SJCRH30 (cell line): ENCODE data around the gene SLC25A31. TPM values are rescaled to one million over a fixed set of nuclear protein-coding genes. Genes with fewer than 3 reads are reported as not detected.

Source experiments
- DNase-seq, 2 experiments: peaks; one replicate each; pipeline ENCODE4 v3.0.0-alpha.2; 2015 to 2020
- H3K27ac ChIP-seq: fragments of 250-450 bp; sonication (Bioruptor Pico); 2 replicates; pipeline ENCODE4 v1.5.1; 2020; ENCODE audit warnings: mild to moderate bottlenecking, moderate library complexity
- H3K27me3 ChIP-seq: fragments of 250-450 bp; sonication (Bioruptor Pico); 2 replicates; pipeline ENCODE4 v1.5.1; 2020; ENCODE audit warnings: mild to moderate bottlenecking, moderate library complexity
- H3K36me3 ChIP-seq: fragments of 250-450 bp; sonication (Bioruptor Pico); 2 replicates; pipeline ENCODE4 v1.5.1; 2020; ENCODE audit warnings: mild to moderate bottlenecking, moderate library complexity
- H3K4me1 ChIP-seq: fragments of 250-450 bp; sonication (Bioruptor Pico); 2 replicates; pipeline ENCODE4 v1.5.1; 2020; ENCODE audit warnings: mild to moderate bottlenecking, moderate library complexity
- H3K4me3 ChIP-seq: fragments of 250-450 bp; sonication (Bioruptor Pico); 2 replicates; pipeline ENCODE4 v1.5.1; 2020; ENCODE audit warnings: mild to moderate bottlenecking, moderate library complexity
- H3K9me3 ChIP-seq: fragments of 250-450 bp; sonication (Bioruptor Pico); replicated peaks from 2 replicates; pipeline ENCODE4 v1.5.1; 2020; ENCODE audit warnings: mild to moderate bottlenecking, moderate library complexity
- total RNA-seq: library from RNA; depleted of rRNA; stranded (reverse); fragments of >200 nt; shearing (Covaris generic); gene quantifications from 2 replicates; pipeline ENCODE4 v1.2.3, GENCODE V29; 2014

The SLC25A31 gene
- total RNA-seq, 1 experiment from 2014 or later = not detected

DNA sequence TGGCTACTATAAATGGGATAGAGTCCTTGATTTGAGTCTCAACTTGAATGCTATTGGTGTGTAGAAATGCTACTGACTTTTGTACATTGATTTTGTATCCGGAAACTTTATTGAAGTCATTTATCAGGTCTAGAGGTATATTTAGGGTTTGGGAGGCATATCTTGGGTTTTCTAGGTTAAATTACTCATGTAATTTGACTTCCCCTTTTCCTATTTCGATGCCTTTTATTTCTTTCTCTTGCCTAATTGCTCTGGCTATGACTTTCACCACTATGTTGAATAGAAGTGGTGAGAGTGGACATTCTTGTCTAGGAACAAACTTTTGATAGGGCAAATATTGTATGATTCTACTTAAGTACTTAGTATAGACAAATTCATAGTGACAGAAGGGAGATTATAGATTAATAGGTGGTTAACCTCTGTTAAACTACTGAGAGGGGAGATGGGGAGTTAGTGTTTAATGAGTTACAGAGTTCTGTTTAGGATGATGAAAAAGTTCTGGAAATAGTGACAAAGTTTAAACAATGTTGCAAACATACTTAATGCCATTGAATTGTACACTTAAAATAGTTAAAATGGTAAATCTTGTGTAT lies 29.1 kb downstream of the SLC25A31 start:
- Histone ChIP-seq H3K36me3 (no peaks in the 10 kb centered on the region), H3K4me3 (no peak overlapping the region), H3K27me3 (no peaks in the 10 kb centered on the region), H3K27ac (no peak overlapping the region), H3K9me3 (no peaks in the 10 kb centered on the region), H3K4me1 (no peaks in the 10 kb centered on the region)
- DNase-seq = no peak

DNA sequence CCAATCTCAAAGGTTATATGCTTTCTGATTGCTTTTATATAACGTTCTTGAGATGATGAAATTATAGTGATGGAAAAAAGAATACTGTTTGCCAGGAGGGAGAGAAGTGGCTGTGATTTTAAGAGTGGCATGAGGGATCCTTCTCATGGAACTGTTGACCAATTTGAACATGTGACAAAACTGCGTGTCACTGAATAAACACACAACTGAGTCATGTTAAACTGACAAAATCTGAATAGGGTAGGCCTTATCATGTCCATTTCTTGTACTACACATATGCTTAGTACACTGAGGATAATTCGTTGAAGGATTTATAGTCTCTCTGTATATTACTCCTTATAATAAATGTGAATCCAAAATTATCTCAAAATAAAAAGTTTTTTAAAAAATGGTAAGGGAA lies 29.7 kb downstream of the SLC25A31 start:
- Histone ChIP-seq H3K36me3 (no peaks in the 10 kb centered on the region), H3K27me3 (no peaks in the 10 kb centered on the region), H3K4me3 (no peak overlapping the region), H3K27ac (no peak overlapping the region), H3K9me3 (no peaks in the 10 kb centered on the region), H3K4me1 (no peaks in the 10 kb centered on the region)
- no peak for DNase-seq

DNA sequence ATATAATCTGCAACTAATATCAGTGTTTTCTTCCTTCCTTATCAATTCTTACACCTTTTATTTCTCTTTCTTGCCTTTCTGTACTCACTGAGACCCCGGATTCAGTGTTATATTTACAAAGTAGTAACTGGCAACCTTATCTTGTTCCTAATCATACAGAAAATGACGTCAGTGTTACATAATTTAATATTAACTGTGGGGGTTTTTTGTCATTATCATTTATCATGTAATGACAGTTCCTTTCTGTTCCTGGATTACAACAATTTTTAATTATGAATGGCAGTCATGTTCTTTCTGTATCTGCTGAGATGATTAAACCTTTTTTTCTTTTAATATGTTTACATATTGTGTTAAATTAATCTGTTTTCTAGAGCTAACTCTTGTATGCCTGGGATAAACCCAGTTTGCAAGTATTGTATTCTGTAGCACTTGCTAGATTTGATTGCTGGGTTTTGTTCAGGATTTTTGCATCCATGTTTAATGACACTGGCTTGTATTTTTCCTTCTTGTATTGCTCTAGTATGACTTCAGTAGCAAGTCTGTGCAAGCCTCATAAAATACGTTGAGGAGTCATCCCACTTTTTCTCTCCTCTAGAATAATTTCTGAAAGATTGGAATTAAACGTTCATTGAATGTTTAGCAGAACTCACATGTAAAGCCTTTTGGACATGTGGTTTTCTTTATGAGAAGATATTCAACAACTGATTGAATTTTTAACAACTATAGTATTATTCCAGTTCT lies 41.5 kb downstream of the SLC25A31 start:
- Histone ChIP-seq H3K4me3 (no peak overlapping the region), H3K36me3 (no peaks in the 10 kb centered on the region), H3K4me1 (no peaks in the 10 kb centered on the region), H3K27ac (no peak overlapping the region), H3K27me3 (no peaks in the 10 kb centered on the region), H3K9me3 (no peaks in the 10 kb centered on the region)
- DNase-seq = no peak

DNA sequence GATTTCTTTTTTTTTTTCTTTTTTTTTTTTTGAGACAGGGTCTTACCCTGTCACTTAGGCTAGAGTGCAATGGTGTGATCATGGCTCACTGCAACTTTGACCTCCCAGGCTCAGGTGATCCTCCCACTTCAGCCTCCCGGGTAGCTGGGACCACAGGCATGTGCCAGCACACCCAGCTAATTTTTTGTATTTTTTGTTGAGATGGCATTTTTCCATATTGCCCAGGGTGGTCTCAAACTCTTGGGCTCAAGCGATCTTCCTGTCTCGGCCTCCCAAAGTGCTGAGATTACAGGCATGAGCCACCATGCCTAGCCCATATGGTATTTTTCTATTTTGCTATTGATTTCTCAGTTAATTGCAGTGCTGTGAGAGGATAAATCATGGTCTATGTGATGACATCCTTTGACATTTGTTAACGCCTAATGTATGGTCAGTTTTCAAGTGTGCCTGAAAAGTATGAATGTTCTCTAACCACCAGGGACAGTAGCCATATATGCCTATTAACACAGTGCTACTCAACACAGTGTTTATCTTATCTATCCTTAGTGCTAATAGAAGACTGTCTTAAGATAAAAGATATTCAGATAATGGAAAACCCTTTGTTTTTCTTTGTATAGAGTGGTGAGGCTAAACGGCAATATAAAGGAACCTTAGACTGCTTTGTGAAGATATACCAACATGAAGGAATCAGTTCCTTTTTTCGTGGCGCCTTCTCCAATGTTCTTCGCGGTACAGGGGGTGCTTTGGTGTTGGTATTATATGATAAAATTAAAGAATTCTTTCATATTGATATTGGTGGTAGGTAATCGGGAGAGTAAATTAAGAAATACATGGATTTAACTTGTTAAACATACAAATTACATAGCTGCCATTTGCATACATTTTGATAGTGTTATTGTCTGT lies 42.8 kb downstream of the SLC25A31 start:
- Histone ChIP-seq H3K9me3 (no peaks in the 10 kb centered on the region), H3K27ac (no peak overlapping the region), H3K4me3 (no peak overlapping the region), H3K36me3 (no peaks in the 10 kb centered on the region), H3K4me1 (no peaks in the 10 kb centered on the region), H3K27me3 (no peaks in the 10 kb centered on the region)
- DNase-seq = no peak

DNA sequence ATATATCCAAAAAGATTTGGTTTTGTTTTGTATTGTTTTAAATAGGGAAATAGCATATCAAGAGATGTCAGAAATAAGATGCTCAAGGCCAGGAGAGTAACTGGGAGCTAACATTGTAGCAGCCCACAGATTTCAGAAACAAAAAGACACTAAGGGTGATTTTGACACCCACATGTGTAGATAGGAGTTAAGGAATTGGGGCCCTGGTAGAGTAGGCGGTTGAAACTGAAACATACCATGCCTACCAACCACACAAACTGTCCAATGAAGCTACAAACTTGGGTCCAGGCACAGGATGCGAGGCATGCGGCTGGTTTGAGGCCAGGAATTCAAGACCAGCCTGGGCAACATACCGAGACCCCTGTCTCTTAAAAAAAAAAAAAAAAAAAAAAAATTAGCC lies 45.6 kb downstream of the SLC25A31 start:
- Histone ChIP-seq H3K27me3 (no peaks in the 10 kb centered on the region), H3K4me1 (no peaks in the 10 kb centered on the region), H3K27ac (no peak overlapping the region), H3K36me3 (no peaks in the 10 kb centered on the region), H3K4me3 (no peak overlapping the region), H3K9me3 (no peaks in the 10 kb centered on the region)
- DNase-seq = no peak

DNA sequence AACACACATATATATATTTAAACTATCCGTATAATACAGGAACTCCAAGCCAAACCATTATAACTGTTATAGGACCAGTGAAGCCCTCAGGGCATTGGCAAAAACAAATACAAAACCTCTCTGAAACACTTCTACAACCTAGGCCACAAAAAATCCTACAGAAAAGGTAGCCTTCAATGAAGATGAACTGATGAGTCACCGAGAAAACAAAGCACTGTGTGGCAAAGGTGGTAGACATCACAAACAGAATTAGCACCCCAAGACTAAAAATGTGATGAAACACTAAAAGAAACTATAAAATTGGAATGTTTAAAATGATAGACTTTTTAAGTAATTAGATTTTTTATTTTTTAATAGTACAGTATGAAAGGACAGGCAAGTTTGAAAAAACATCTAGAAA lies 46.4 kb downstream of the SLC25A31 start:
- Histone ChIP-seq H3K27me3 (no peaks in the 10 kb centered on the region), H3K36me3 (no peaks in the 10 kb centered on the region), H3K27ac (no peak overlapping the region), H3K4me3 (no peak overlapping the region), H3K9me3 (no peaks in the 10 kb centered on the region), H3K4me1 (no peaks in the 10 kb centered on the region)
- no peak for DNase-seq

DNA sequence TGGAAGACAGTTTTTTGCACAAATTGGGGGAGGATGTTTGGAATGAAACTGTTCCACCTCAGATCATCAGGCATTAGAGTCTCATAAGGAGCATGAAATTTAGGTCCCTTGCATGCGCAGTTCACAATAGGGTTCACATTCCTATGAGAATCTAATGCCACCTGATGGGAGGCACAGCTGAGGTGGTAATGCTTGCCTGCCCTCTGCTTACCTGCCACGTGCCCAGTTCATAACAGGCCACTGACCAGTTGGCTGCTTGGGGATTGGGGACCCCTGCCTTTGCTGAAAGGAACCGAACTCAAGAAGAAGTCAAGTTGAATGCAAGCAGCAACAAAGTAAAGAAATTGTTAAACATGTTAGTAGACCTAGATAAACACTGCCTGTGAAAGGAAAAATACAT lies 47.3 kb downstream of the SLC25A31 start:
- Histone ChIP-seq H3K27me3 (no peaks in the 10 kb centered on the region), H3K4me3 (no peak overlapping the region), H3K36me3 (no peaks in the 10 kb centered on the region), H3K4me1 (no peaks in the 10 kb centered on the region), H3K27ac (no peak overlapping the region), H3K9me3 (no peaks in the 10 kb centered on the region)
- no peak for DNase-seq

DNA sequence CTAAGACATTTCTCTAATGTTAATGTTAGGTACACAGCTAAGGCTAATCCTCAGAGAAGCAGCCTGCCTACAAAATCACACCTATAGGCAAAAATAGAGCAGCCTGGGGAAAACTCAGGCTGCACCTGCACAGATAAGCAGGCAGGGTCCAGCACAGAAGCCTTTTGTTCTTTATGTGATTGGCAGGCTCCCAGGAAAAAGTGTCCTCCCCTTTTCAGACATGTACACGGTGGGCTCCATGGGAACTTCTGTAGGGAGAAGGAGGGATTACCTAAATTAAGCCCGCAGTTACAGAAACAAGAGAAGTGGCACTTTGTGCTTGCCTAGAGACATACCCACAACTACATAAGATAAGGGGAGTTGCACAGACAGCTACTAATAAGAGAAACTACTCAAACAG lies 47.9 kb downstream of the SLC25A31 start:
- Histone ChIP-seq H3K27ac (no peak overlapping the region), H3K4me1 (no peaks in the 10 kb centered on the region), H3K9me3 (no peaks in the 10 kb centered on the region), H3K36me3 (no peaks in the 10 kb centered on the region), H3K27me3 (no peaks in the 10 kb centered on the region), H3K4me3 (no peak overlapping the region)
- DNase-seq = peak in 1 of 2 experiments; percentile 4

DNA sequence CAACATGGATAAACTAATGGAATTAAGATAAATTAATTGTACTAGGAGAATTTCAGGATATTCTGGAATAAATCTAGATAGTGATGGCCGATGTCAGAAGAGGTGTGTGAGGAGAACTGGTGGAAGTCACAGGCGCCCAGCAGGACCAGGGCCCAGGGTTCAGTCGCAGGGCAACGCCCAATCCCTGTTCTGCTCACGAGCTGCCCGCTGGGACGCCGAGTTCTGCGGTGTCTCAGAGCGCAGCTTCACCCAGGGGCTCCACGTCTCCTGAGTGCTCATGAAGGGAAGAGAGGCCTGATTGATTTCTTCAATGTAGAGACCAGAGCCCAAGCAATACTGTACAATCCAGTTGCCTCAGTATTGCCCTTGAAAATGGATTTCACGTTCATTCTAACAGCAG lies 50.4 kb downstream of the SLC25A31 start:
- no peaks in the 10 kb centered on the region for H3K27me3 ChIP-seq
- 0 out of 2 replicates have a peak, but pooled peaks cover 3% of the 10 kb centered on the region for H3K4me1 ChIP-seq
- H3K27ac ChIP-seq = no peak overlapping the region
- H3K9me3 ChIP-seq = no peaks in the 10 kb centered on the region
- H3K36me3 ChIP-seq = no peaks in the 10 kb centered on the region
- DNase-seq = no peak
- H3K4me3 ChIP-seq = no peak overlapping the region

DNA sequence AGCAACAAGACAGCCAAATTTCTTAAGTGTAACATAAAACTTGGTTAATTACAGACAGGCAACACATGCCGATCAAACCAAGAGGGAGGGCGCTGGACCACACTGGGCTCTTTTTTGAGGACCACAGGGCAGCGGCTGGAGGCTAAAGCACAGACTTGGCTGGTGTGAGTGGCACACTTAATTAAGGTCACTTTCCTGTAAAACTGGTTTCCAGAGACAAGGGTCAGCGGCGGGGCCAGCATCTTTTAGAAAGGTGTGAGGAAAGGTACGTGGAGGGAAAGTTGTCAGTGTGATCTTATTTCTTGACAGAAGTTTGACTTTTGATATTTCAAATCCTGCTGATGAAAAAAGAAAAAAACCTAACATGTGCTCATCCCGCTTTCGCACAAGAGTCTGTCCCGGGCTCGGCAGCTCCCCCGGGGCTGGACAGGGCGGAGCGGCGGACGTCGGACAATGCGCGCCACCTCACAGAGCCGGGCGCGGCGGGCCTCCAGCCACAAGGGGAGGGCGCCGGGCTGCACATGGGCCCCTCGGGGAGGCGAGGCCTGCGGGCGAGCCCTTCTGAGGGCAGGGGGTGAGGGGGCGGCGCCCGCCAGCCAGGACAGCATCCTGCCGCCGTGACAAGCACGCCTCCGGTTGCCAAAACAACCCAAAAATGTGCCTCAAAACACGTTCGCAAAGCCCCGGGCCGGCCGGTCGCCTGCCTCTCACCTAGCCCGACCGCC lies 51.3 kb downstream of the SLC25A31 start:
- H3K27ac ChIP-seq = peak overlapping the region; percentile 67
- H3K36me3 ChIP-seq = no peaks in the 10 kb centered on the region
- DNase-seq = no peak
- 0 out of 2 replicates have a peak, but pooled peaks cover 3% of the 10 kb centered on the region for H3K4me1 ChIP-seq
- H3K4me3 ChIP-seq = peak overlapping the region; percentile 62
- H3K27me3 ChIP-seq = no peaks in the 10 kb centered on the region
- H3K9me3 ChIP-seq = no peaks in the 10 kb centered on the region

DNA sequence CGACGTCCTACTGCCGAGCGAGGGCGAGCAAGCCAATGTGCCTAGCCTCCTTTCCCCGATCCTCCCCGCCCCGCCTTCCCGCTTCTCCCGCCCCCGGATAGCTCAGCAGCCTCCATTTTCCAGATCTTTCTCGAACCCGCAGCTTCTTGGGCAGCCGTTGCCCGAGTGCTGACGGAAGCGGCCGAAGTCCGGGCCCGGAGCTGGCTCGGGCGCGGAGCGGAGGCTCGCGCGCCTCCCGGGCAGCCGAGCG lies 51.8 kb downstream of the SLC25A31 start:
- Histone ChIP-seq H3K27ac (peak overlapping the region; percentile 67), H3K27me3 (no peaks in the 10 kb centered on the region), H3K9me3 (no peaks in the 10 kb centered on the region), H3K4me1 (0 out of 2 replicates have a peak, but pooled peaks cover 3% of the 10 kb centered on the region), H3K4me3 (peak overlapping the region; percentile 62), H3K36me3 (no peaks in the 10 kb centered on the region)
- DNase-seq = peak; percentile 69 to 72

DNA sequence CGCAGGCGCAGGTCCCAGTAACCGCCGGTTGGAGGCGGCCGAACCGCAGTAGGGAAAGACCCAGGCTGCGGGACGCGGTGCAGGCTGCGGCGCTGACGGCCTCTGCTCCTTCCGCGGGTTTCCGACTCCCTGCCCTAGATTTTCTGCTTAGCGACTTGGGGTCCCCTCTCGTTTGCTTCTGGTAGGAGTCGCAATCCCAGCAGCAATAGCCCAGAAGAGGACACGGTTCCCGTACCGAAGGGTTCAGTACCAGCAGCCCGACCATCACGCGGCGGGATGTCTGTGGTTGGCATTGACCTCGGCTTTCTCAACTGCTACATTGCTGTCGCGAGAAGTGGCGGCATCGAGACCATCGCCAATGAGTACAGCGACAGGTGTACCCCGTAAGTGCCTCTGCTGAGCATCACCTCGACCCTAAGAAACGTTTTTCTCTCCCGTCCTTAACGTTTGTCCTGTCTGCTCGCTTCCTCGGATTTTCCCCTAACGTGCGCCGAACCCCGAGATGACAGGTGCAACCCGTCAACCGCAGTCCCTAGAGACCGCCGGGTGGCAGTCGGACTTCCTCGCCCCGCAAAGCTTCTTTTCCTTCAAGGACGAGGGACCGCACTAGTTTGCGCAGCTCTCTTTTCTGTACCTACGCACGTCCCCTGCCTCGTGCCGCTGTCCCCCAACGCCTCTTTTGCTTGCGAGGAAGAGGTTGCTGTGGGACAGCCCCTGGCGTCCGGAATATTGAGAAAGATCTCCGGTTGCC lies 52.2 kb downstream of the SLC25A31 start, which contains the start of gene HSPA4L:
Gene HSPA4L (plus strand): TSS at position 48 of the 751 bp plus-strand sequence. CDS start 229 bp downstream, at position 277.
- H3K9me3 ChIP-seq = no peaks in the 10 kb centered on the region
- peak; percentile 58 to 68 for DNase-seq
- H3K36me3 ChIP-seq = no peaks in the 10 kb centered on the region
- peak within 1 kb of the TSS; percentile 67 for H3K27ac ChIP-seq
- H3K4me3 ChIP-seq = peak within 1 kb of the TSS; percentile 62
- 0 out of 2 replicates have a peak, but pooled peaks cover 3% of the 10 kb centered on the region for H3K4me1 ChIP-seq
- H3K27me3 ChIP-seq = no peaks in the 10 kb centered on the region

DNA sequence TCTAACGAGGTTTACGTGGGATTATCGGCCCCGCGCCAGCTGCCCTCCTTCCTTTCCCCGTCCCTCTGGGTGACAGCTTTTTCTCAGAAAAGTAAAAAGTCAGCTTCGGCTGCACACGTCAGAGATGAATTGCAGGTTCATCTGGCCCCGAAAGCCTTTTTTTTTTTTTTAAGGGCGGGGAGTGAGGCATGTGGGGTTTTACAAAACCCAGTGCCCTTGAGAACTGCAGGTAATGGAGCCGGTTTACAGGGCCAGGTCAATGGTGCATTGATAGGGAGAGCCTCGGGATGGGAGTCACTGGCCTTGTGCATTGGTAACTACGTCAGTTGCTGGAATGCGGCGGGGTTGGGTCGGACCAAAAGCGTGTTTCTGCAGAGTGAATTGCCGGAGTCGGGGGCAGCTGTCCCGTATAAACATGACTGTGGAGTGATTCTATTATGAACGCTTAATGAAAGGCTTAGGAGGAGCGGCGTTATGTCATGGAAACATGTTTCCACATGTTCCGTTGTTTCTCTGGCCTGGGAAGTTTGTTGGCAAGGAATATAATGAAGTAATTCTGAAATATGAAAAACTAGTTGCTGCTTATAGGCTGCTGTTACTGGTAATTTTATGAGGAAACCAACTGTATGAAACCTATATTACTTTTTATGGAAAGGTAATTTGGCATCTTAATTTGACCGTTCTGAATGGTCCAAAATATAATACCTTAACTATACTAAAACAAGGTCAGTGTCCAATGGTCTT lies 53.0 kb downstream of the SLC25A31 start:
- peak overlapping the region; percentile 67 for H3K27ac ChIP-seq
- H3K9me3 ChIP-seq = no peaks in the 10 kb centered on the region
- no peaks in the 10 kb centered on the region for H3K27me3 ChIP-seq
- H3K36me3 ChIP-seq = no peaks in the 10 kb centered on the region
- peak; percentile 80 to 83 for DNase-seq
- peak overlapping the region; percentile 62 for H3K4me3 ChIP-seq
- H3K4me1 ChIP-seq = 0 out of 2 replicates have a peak, but pooled peaks cover 3% of the 10 kb centered on the region
